Breast epithelium (tissue), 3 donors: ENCODE results near the gene SLC25A48.

ENCODE experiments used
- POLR2A ChIP-seq: fragments of 450-650 bp; IDR thresholded peaks from one replicate; pipeline ENCODE4 v1.6.1; 2016; ENCODE audit warnings: antibody characterized with exemption, mild to moderate bottlenecking, moderate library complexity
- POLR2AphosphoS5 ChIP-seq, 3 donors: sonication (generic); formaldehyde crosslinking; IDR thresholded peaks; one replicate each; pipeline ENCODE4 v1.6.1; 2017; ENCODE audit warnings: antibody characterized with exemption in 3 of 3
- TF ChIP-seq, protein P1 (sequence below), 3 donors: fragments of 450-650 bp; IDR thresholded peaks; one replicate each; pipeline ENCODE4 v1.5.1; 2016 to 2017; ENCODE audit warnings: antibody characterized with exemption in 3 of 3, mild to moderate bottlenecking in 3 of 3, moderate library complexity in 3 of 3

DNA sequence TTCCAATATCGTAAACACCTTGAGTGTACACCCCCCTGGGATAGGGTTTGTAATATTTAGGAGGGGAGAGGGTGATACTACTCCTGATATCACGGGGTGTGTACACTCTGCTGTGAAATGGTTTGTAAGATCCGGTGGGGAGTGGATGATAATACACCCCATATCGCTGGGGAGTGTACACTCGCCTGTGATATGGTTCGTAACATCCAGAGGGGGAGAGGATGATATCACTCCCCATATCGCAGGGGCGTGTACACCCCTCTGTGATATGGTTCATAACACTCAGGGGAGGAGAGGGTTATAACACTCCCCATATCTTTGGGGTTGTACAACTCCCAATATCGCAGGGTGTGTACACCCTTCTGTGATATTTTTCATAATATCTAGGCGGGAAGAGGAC lies 33.8 kb upstream of the SLC25A48 start:
- TF ChIP-seq, protein P1, sequence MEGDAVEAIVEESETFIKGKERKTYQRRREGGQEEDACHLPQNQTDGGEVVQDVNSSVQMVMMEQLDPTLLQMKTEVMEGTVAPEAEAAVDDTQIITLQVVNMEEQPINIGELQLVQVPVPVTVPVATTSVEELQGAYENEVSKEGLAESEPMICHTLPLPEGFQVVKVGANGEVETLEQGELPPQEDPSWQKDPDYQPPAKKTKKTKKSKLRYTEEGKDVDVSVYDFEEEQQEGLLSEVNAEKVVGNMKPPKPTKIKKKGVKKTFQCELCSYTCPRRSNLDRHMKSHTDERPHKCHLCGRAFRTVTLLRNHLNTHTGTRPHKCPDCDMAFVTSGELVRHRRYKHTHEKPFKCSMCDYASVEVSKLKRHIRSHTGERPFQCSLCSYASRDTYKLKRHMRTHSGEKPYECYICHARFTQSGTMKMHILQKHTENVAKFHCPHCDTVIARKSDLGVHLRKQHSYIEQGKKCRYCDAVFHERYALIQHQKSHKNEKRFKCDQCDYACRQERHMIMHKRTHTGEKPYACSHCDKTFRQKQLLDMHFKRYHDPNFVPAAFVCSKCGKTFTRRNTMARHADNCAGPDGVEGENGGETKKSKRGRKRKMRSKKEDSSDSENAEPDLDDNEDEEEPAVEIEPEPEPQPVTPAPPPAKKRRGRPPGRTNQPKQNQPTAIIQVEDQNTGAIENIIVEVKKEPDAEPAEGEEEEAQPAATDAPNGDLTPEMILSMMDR (IDR thresholded peaks at IDR 0.05) = no peak
- TF ChIP-seq POLR2AphosphoS5 (IDR thresholded peaks at IDR 0.05) (no peak), POLR2A (no peak)
